Progenitor cell of endocrine pancreas (in vitro differentiated cells): ENCODE measurements around the gene LRP3. TPM values are rescaled to one million over a fixed set of nuclear protein-coding genes. Genes with fewer than 3 reads are reported as not detected.
"Not testable (repeated sequence)": the region's sequence is repeated elsewhere in the genome, so short reads cannot be mapped to it uniquely, and the experiment has no call there.

Source experiments
- DNase-seq: peaks from one replicate; pipeline ENCODE4 v3.0.0; 2021; ENCODE audit warnings: low spot score; ENCODE audit not compliant: unreplicated experiment
- H3K27ac Mint-ChIP-seq: 2 replicates; pipeline ENCODE4 v1.8.0; 2021; ENCODE audit warnings: mild to moderate bottlenecking, moderate library complexity, mixed read lengths
- H3K27me3 Mint-ChIP-seq: 2 replicates; pipeline ENCODE4 v1.8.0; 2021; ENCODE audit warnings: mixed read lengths
- H3K36me3 Mint-ChIP-seq: 2 replicates; pipeline ENCODE4 v1.8.0; 2022; ENCODE audit warnings: mixed read lengths; ENCODE audit not compliant: insufficient read depth
- H3K4me1 Mint-ChIP-seq: 2 replicates; pipeline ENCODE4 v1.8.0; 2021; ENCODE audit warnings: low read depth, mixed read lengths
- H3K4me3 Mint-ChIP-seq: 2 replicates; pipeline ENCODE4 v1.8.0; 2021; ENCODE audit warnings: low read depth, mild to moderate bottlenecking, moderate library complexity, mixed read lengths
- H3K9me3 Mint-ChIP-seq: 2 replicates; pipeline ENCODE4 v1.8.0; 2021; ENCODE audit warnings: low read depth, mixed read lengths
- CTCF ChIP-seq: fragments of 200-600 bp; sonication (generic); IDR thresholded peaks from one replicate; pipeline ENCODE4 v1.5.0; 2021; ENCODE audit warnings: antibody characterized with exemption, mild to moderate bottlenecking; ENCODE audit not compliant: unreplicated experiment
- total RNA-seq: library from RNA; stranded (reverse); gene quantifications from 2 replicates; pipeline ENCODE4 v1.2.1, GENCODE V29; 2021

LRP3 gene
- total RNA-seq, 1 donor from 2014 or later: 51.2 TPM

GRCh38 chr19:33208904-33209849 is 15.0 kb downstream of the LRP3 start:
- TF ChIP-seq CTCF: no peak
- H3K27me3 Mint-ChIP-seq: no peaks in the 10 kb centered on the region
- no peaks in the 10 kb centered on the region for H3K4me1 Mint-ChIP-seq

DNA sequence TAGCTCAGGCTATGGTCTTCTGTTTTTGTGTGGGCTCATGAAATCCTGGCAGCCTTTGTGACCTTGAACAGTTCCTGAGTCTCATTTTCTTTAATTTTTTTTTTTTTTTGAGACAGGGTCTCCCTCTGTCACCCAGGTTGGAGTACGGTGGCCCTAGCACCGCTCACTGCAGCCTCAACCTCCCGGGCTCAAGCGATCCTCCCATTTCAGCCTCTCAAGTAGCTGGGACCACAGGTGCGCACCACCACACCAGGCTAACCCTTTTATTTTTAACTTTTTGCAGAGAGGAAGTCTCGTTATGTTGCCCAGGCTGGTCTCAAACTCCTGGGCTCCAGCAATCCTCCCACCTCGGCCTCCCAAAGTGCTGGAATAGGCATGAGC is 15.7 kb downstream of the LRP3 start:
- H3K4me3 Mint-ChIP-seq, H3K27me3 Mint-ChIP-seq, H3K4me1 Mint-ChIP-seq, H3K9me3 Mint-ChIP-seq, H3K36me3 Mint-ChIP-seq, H3K27ac Mint-ChIP-seq, DNase-seq: not testable (repeated sequence)

More at GRCh38 chr19:33208904-33209849, 15.0 kb downstream of the LRP3 start:
- no peak overlapping the region for H3K4me3 Mint-ChIP-seq
- no peak for DNase-seq
- H3K36me3 Mint-ChIP-seq: no peaks in the 10 kb centered on the region
- H3K9me3 Mint-ChIP-seq: no peaks in the 10 kb centered on the region
- no peak overlapping the region for H3K27ac Mint-ChIP-seq

DNA sequence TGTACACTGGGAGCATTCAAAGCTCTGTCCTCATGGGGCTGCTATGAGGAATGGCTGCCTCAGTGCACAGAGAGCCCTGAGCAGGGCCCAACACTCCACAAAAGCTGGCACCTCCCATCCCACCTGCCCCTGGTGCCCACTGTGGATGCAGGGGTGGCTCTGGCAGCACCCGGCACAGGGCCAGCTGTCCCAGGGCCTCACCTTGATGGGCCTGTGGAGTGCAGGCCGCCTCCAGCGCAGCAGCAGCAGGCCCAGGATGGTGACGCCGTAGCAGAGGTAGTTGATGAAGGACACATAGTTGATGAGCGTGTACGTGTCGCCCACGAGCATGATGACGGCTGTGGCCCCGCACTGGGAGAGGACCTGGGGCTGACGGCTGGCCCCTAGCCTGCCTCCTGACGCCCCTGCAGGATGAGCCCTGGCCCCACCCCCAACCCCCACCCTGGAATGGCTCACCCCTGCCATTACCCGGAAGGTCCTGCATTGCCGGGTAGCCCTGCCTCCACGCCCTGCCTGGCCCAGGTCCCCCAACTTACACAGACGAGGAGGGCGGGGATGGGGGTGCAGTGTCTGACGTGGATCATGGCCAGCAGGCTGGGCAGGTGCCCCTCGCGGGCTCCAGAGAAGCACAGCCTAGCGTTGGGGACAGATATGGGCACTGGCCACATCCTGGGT is 16.3 kb downstream of the LRP3 start:
- TF ChIP-seq CTCF: no peak
- H3K27ac Mint-ChIP-seq: no peak overlapping the region

DNA sequence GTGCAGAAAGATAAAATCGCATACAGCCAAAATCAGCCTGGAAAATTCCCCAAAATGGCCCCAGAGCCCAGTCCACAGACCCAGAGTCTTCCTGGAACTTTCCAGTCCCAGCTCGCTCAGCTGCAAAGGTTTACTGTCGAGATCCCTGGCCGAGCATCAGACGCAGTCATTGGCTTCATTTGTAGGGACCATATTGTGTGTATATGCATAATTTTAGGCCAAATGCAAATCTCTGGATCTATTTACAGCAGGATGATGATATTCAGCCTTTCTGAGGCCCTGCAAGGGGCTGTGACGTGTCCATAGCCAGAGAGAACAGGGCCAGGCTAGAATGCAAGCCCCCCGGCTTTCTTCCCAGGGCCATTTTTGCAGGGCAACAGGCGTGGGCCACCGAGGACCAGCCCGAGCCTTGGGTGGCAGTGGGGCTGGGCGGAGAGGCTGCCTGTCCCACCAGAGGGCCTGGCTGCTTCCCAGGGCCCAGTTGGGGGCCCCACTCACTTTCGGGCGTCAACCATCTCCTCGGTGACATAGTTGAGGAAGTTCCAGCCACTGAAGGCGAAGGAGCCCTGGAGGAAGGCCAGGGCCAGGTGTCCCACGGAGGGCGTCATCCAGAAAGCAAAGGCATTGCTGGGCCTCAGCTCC is 17.8 kb downstream of the LRP3 start:
- Mint-ChIP-seq H3K36me3 (no peaks in the 10 kb centered on the region), H3K9me3 (no peaks in the 10 kb centered on the region), H3K4me1 (no peaks in the 10 kb centered on the region), H3K4me3 (no peak overlapping the region), H3K27ac (no peak overlapping the region), H3K27me3 (peaks cover 4% of the 10 kb centered on the region)
- no peak for DNase-seq
- no peak for TF ChIP-seq CTCF

More for the DNA sequence above, 16.3 kb downstream of the LRP3 start:
- no peak for DNase-seq
- Mint-ChIP-seq H3K4me3 (no peak overlapping the region), H3K27me3 (peaks cover 4% of the 10 kb centered on the region), H3K9me3 (no peaks in the 10 kb centered on the region), H3K4me1 (no peaks in the 10 kb centered on the region), H3K36me3 (no peaks in the 10 kb centered on the region)

GRCh38 chr19:33212436-33213172 is 18.5 kb downstream of the LRP3 start:
- H3K9me3 Mint-ChIP-seq: no peaks in the 10 kb centered on the region
- H3K27ac Mint-ChIP-seq: no peak overlapping the region
- H3K36me3 Mint-ChIP-seq: no peaks in the 10 kb centered on the region
- peaks cover 4% of the 10 kb centered on the region for H3K27me3 Mint-ChIP-seq
- H3K4me1 Mint-ChIP-seq: no peaks in the 10 kb centered on the region
- no peak for TF ChIP-seq CTCF
- DNase-seq: no peak
- H3K4me3 Mint-ChIP-seq: no peak overlapping the region
